Cardiac septum (tissue), 1 donor: ENCODE data around the gene UGT1A9. TPM values are rescaled to one million over a fixed set of nuclear protein-coding genes. Genes with fewer than 3 reads are reported as not detected.
"Not testable (repeated sequence)": the region's sequence is repeated elsewhere in the genome, so short reads cannot be mapped to it uniquely, and the experiment has no call there.

Experiments
- DNase-seq: peaks from one replicate; pipeline ENCODE4 v3.0.0-alpha.2; 2020; ENCODE audit warnings: low spot score
- intact Hi-C: fragments of 100-400 bp; cut with DNase I; formaldehyde crosslinking; loops from one replicate; pipeline ENCODE4 v1.14.0; 2022
- long read RNA-seq: library from polyadenylated mRNA; unstranded; transcript quantifications from one replicate; pipeline ENCODE4 v2.0.0, GENCODE V29; 2021
- total RNA-seq: library from RNA; stranded (reverse); fragmentation: NEBNext Ultra II Directional; extraction: Animal tissue kit (Norgen Biotek cat#: 25700); gene quantifications from one replicate; pipeline ENCODE4 v1.2.1, GENCODE V29; 2021
- donor health status: DM: no; HTN: no; CAD: no.

UGT1A9 gene
- not detected for total RNA-seq
- long read RNA-seq: 0 reads

DNA sequence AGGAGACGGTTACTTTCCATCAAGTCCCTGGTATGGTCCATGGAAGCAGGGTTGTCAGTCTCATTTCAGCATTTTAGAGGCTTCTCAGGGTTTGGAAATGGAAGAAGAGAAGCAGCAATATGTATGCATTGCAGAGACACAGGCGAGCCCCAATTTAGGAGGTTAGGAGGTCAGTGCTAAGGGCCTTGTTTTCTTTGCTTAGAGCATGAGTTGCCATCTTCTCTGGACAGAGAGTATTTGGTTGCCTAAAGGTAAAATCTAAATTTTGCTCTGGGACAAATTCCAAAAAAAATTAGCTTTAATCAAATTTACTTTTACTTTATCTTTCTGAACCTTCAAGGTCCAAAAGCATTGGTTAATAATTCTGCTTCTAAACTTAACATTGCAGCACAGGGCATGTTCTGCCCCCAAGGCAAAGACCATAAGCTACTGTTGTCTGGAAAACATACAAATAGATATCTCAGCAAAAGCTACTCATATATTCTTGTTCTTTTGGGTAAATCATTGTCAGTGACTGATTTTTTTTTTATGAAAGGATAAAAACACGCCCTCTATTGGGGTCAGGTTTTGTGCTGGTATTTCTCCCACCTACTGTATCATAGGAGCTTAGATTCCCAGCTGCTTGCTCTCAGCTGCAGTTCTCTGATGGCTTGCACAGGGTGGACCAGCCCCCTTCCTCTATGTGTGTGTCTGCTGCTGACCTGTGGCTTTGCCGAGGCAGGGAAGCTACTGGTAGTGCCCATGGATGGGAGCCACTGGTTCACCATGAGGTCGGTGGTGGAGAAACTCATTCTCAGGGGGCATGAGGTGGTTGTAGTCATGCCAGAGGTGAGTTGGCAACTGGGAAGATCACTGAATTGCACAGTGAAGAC lies at the start of gene UGT1A9:
TSS of gene UGT1A9 (plus strand) at position 609 of the 872 bp plus-strand sequence. CDS start at position 646, 37 bp downstream.
- intact Hi-C loops: no loop called here
- no peak for DNase-seq

- DNase-seq: no peak
- intact Hi-C loops: no loop called here
Measured at GRCh38 chr2:233627331-233628025, 44.2 kb upstream of the UGT1A9 start.

- DNase-seq, intact Hi-C loops: not testable (repeated sequence)
Measured at GRCh38 chr2:233636306-233636705, 35.4 kb upstream of the UGT1A9 start, which contains the start of gene UGT1A10. Gene UGT1A10, plus strand, starts transcription at chr2:233636448. Its CDS starts 75 bp downstream, at chr2:233636523.

GRCh38 chr2:233638836-233639235 lies 32.9 kb upstream of the UGT1A9 start:
- intact Hi-C loops: no loop called here
- no peak for DNase-seq

DNA sequence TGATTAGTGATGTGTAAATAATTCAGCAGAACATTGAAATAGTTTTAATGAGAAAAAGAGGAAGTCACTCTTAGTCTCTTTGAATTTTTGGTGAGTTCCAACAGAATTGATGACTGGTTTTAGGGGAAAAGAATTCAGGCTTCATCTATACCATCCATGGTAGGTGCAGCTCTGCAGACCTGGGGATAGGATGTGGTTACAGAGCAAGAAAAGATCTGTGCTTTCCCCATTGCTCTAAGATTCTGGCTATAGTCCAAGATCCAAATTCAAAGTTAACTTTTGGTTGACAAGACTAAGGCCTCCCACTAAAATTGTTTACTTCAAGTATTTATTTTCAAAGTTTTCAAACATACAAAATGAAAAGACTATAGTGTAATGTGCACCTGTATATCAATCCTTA lies 31.8 kb upstream of the UGT1A9 start:
- no peak for DNase-seq
- intact Hi-C loops: no loop called here

DNA sequence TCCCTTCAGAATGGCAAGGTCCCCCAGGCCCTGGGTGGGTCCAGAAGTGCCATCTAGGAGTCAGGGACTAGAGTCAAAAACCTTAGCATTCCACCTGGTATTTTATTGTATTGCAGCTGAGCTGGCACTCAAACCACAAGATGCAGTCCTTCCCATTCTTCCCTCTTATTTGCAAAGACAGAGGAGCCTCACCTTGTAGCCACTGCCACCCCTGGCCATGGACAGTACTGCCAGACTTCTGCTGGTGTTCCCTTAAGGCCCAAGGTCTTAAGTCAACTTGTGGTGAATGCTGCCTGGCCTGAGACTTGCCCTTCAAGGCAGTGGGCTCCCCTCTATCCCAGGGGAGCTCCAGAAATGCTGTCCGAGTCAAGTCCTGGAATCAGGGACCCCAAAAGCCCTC lies 28.6 kb upstream of the UGT1A9 start:
- intact Hi-C loops: no loop called here
- no peak for DNase-seq

DNA sequence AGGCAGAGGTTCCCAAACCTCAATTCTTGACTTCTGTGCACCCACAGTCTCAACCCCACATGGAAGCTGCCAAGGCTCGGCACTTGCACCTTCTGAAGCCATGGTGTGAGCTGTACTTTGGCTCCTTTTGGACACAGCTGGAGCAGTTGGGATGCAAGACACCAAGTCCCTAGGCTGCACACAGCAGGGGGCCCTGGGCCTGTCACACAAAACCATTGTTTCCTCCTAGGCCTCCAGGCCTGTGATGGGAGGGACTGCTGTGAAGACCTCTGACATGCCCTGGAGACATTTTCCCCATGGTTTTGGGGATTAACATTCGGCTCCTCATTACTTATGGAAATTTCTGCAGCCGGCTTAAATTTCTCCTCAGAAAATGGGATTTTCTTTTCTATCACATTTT lies 25.7 kb upstream of the UGT1A9 start:
- DNase-seq, intact Hi-C loops: not testable (repeated sequence)

- DNase-seq: no peak
- intact Hi-C loops: no loop called here
Measured at GRCh38 chr2:233650981-233651380, 20.7 kb upstream of the UGT1A9 start.

DNA sequence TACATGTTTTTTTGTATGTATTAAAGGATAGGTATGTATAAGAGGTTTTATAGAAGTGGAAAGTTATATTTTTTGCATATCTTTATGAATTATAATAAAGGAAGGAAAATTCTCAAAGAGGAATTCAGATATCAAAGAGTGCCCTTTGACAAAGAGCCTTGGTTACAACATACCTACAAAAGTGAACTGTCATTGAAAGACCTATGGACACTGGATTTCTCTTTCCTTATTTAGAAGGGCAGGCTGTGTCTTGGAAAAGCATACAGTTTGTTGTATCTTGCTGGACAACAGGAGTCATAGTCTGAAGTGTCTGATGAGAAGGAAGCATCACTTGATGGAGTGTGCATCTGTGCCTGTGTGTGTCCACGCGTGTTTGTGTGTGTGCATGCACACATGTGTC lies 20.3 kb upstream of the UGT1A9 start:
- DNase-seq: no peak
- intact Hi-C loops: no loop called here

GRCh38 chr2:233654501-233654900 lies 17.2 kb upstream of the UGT1A9 start:
- no peak for DNase-seq
- intact Hi-C loops: no loop called here

DNA sequence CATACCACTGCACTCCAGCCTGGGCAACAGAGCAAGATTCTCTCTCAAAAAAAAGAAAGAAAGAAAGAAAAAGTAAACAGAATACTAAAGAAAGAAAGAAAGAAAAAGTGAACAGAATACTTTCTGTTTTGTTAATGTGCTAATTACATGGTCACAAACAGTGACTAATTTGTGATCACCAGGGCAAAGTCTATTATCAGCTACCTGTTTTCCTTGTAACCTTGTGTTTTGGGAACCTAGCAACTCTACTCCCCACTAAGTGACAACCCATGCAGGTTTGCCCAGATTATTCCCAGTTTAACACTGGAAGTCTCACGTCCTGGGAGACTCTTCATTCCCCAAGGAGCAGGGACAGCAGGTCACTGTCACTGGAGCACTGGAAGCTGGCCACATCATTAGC lies 16.7 kb upstream of the UGT1A9 start:
- DNase-seq: no peak
- intact Hi-C loops: no loop called here

- DNase-seq, intact Hi-C loops: not testable (repeated sequence)
Measured at GRCh38 chr2:233655943-233656342, 15.8 kb upstream of the UGT1A9 start.

DNA sequence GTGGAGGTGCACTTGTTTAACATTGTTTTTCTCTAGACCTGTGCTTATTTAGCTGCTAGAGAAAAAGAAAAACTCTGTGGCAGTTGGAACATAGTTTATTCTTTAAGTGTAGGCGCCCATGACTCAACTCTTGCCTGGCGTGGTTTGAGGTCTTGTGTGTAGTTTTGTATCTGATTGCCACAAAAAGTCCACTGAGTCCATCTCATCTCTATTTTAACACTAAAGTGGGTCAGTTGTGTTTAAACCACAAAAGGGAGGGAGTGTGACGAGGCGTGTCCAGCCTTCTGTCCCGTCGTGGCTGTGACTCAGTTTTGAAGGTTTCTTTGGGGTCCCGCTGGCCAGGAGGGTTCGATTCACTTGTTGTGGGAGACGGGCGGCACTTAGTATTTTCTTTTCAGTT lies 15.3 kb upstream of the UGT1A9 start:
- intact Hi-C loops: no loop called here

DNA sequence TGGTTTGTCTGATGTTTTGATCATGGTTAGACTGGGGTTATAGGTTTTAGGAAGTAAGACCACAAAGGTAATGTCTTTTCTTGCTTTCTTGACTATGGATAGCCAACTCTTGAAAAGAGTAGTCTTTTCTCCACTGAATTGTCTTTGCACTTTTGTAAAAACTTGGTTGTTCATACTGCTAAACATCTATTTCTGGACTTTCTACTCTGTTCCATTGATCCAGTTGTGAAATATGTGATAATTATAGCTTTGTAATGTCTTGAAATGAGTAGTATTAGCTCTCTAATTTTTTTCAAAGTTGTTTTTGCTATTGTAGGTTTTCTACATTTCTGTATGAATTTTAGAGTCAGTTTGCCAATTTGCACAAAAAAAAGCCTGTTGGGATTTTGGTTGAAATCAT lies 13.1 kb upstream of the UGT1A9 start:
- intact Hi-C loops: no loop called here
- DNase-seq: no peak

More for the DNA sequence above, 15.3 kb upstream of the UGT1A9 start:
- DNase-seq: no peak

GRCh38 chr2:233663911-233664310 lies 7.8 kb upstream of the UGT1A9 start:
- no peak for DNase-seq
- intact Hi-C loops: no loop called here

GRCh38 chr2:233668605-233669260 lies 3.0 kb upstream of the UGT1A9 start:
- intact Hi-C loops: no loop called here

DNA sequence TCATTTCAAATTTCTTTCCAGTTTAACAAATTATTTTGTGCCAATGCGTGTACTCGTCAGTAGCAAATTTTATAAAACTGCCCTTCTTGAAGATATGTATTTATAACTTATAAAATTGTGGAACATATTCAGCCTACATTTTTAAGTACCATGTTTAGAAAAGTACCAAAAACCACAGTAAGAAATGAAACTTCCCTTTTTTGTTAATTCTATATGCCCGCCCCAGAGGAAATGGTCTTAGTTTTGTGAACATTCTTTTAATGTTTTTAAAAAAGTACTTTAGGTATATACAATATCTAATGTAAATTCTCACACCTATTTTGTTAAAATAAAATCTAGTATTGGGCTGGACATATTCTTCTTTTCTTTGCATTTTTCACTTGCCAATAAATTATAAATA lies 1.2 kb downstream of the UGT1A9 start:
- no peak for DNase-seq
- intact Hi-C loops: no loop called here

More at GRCh38 chr2:233668605-233669260, 3.0 kb upstream of the UGT1A9 start:
- no peak for DNase-seq

- DNase-seq: no peak
- intact Hi-C loops: no loop called here
Measured at GRCh38 chr2:233673896-233674295, 2.2 kb downstream of the UGT1A9 start.

DNA sequence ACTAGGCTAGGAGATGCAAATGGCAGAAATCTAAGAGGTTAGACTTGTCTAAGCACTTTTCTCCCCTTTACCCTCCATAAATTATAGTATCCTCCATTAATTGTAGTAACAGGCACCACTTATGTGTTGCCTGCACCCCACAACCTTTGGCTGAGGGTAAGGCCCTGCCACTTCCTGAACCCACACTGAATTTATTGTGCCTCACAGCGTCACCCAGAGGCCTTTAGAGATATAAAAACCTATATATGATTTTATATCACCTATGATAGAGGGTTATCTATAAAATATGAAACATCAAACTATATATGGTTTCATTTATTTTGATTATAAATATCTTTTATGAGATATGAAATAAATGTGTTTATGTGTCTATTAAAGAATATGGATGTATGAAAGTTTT lies 2.6 kb downstream of the UGT1A9 start:
- intact Hi-C loops: no loop called here
- DNase-seq: no peak

DNA sequence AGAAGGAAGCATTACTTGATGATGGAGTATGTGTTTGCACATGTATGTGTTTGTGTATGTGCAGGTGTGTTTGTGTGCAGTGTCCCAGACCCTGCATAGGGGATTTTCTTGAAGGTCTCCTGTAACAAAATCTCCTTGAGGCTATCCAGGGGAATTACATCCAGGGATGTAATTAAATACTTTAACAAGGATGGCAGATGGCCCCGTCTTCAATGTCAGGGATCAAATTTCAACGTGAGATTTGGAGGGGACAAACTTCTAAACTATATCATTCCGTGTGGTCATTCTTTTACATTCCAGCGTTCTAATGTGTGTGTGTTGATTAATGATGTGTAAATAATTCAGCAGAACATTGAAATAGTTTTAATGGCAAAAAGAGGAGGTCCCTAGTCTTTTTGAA lies 3.3 kb downstream of the UGT1A9 start:
- intact Hi-C loops: no loop called here
- no peak for DNase-seq
